Measurements from ENCODE around the gene CPS1. TPM values are rescaled to one million over a fixed set of nuclear protein-coding genes. Genes with fewer than 3 reads are reported as not detected.

Gene CPS1
- total RNA-seq, 6 donors from 2014 or later, result 1.4 to 5.2 (median 1.8) TPM

DNA sequence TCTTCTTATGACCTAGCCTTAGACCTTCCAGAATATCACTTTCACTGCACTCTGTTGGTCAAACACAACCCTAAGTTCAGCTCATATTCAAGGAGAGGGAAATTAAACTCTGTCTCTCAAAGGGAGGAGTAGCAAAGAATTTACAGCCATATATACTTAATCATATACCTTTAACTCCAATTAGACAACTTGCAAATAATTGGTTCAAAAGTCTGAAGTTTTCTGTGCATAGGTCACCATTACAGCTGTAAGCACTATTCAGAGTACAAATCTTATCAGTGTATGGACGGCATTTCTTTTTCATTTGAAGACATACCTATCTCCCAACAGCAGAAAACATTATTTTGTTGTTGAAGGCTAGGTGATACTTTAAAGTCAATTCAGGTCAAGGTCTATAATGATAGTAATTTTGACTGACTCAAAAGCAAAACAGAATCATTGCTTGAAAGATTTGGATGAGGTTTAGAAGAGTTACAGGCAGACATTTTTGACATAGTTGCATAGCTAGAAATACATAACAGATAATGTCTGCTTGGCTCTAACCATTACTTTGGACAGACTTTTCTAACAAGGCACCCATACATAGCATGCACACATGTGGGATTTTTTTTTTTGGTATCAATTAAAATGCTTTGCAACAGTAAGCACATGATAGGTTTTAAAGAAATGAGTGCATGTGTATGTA, 131.5 kb downstream of the CPS1 start:
- H3K27me3 ChIP-seq, result no peaks in the 10 kb centered on the region
- TF ChIP-seq POLR2AphosphoS5 (IDR thresholded peaks at IDR 0.05) (no peak), POLR2A (IDR thresholded peaks at IDR 0.05) (no peak), EP300 (IDR thresholded peaks at IDR 0.05) (no peak)
- TF ChIP-seq, protein P1, sequence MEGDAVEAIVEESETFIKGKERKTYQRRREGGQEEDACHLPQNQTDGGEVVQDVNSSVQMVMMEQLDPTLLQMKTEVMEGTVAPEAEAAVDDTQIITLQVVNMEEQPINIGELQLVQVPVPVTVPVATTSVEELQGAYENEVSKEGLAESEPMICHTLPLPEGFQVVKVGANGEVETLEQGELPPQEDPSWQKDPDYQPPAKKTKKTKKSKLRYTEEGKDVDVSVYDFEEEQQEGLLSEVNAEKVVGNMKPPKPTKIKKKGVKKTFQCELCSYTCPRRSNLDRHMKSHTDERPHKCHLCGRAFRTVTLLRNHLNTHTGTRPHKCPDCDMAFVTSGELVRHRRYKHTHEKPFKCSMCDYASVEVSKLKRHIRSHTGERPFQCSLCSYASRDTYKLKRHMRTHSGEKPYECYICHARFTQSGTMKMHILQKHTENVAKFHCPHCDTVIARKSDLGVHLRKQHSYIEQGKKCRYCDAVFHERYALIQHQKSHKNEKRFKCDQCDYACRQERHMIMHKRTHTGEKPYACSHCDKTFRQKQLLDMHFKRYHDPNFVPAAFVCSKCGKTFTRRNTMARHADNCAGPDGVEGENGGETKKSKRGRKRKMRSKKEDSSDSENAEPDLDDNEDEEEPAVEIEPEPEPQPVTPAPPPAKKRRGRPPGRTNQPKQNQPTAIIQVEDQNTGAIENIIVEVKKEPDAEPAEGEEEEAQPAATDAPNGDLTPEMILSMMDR (IDR thresholded peaks at IDR 0.05), result no peak
- WGBS, 2 donors, result 74 to 79% methylated on average over 1 of the region's 1 CpG
- H3K4me1 ChIP-seq, result no peaks in the 10 kb centered on the region
- H3K36me3 ChIP-seq, result no peaks in the 10 kb centered on the region
- ATAC-seq (ENCODE audit: low FRiP score in 2 of 2) (no peak), DNase-seq (no peak)
- H3K27ac ChIP-seq, result no peak overlapping the region
- H3K4me3 ChIP-seq, result no peak overlapping the region
- no peaks in the 10 kb centered on the region for H3K9me3 ChIP-seq

DNA sequence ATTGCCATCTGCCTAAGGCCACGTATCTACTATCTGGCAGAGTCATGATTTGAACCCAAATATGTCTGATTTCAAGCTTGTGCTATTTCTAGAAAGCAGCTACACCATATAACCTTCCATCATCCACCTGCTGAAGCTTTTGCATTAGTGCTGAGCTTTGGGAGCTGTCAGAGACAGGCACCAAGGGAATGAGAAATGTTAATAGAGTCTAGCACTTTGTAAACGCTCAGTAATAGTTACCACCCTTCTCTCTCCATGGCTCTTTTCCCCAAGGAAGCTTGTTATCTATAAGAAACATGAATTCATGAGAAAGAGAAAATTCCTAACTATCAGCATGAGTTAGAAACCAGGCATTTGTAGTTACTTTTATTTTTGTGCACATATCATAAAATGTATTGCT, 151.5 kb downstream of the CPS1 start:
- DNase-seq, result no peak
- H3K36me3 ChIP-seq, result no peaks in the 10 kb centered on the region
- no peaks in the 10 kb centered on the region for H3K9me3 ChIP-seq
- H3K27me3 ChIP-seq, result no peaks in the 10 kb centered on the region
- no peak for ATAC-seq (ENCODE audit: low FRiP score in 2 of 2)
- H3K4me3 ChIP-seq, result no peak overlapping the region
- TF ChIP-seq POLR2AphosphoS5 (IDR thresholded peaks at IDR 0.05) (no peak), POLR2A (IDR thresholded peaks at IDR 0.05) (no peak), EP300 (IDR thresholded peaks at IDR 0.05) (no peak)
- TF ChIP-seq, protein P1 (IDR thresholded peaks at IDR 0.05), result no peak
- 75 to 82% methylated on average over 2 of the region's 2 CpGs for WGBS, 2 donors
- H3K27ac ChIP-seq, result no peak overlapping the region
- no peaks in the 10 kb centered on the region for H3K4me1 ChIP-seq

DNA sequence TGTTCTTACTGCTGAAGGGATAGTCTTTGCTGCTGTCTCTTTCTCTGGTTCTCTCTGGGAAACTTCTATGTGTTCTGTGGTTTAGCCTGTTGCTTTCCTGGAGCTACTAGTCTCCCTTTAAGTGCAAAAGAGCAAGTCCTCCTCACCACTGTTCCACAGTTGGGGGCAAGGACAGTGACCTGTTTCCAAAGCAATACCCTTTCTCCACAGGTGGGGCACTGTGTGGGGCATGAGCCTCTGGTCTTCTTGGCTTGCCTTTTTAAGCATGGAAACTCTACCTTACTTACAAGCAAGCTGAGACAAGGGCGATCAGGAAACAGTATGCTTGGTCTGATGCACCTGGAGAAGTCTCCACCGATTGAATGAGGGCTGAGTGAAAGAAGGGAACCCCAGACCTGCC, 156.7 kb downstream of the CPS1 start:
- Histone ChIP-seq H3K27ac (no peak overlapping the region), H3K27me3 (no peaks in the 10 kb centered on the region), H3K36me3 (no peaks in the 10 kb centered on the region), H3K4me1 (no peaks in the 10 kb centered on the region), H3K9me3 (no peaks in the 10 kb centered on the region), H3K4me3 (no peak overlapping the region)
- TF ChIP-seq EP300 (IDR thresholded peaks at IDR 0.05) (no peak), POLR2AphosphoS5 (IDR thresholded peaks at IDR 0.05) (no peak), POLR2A (IDR thresholded peaks at IDR 0.05) (no peak)
- TF ChIP-seq, protein P1 (IDR thresholded peaks at IDR 0.05), result no peak
- no peak for DNase-seq
- WGBS, 2 donors, result 45 to 46% methylated on average over 2 of the region's 2 CpGs
- ATAC-seq (ENCODE audit: low FRiP score in 2 of 2), result no peak

DNA sequence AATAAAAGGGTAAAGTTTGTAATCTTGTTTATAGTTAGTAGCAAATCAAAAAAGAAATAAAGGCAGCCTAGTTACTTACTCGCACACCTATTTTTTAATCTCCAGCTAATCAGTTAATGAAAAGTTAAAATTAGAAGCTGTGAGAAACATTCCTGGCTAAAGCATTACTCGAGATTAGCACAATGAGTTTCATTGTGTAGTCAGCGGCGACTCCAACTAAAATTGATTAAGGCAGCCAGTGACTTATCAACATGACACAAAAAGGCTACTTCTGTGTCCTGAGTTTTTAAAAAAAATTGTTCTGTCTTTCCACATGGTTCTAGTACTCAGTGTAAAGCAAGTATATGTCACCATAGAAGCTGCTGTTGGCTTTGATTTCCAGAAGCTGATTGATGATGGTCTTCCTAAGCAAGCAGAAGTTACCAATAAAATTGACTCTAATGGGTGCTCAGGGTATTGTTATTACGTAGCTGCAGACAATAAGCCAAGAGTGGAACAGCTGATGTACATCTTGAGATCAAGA, 159.2 kb downstream of the CPS1 start:
- whole genome bisulfite sequencing, 2 donors, result 58 to 73% methylated on average over 5 of the region's 5 CpGs

More for the DNA sequence above, 159.2 kb downstream of the CPS1 start:
- H3K36me3 ChIP-seq, result no peaks in the 10 kb centered on the region
- H3K9me3 ChIP-seq, result no peaks in the 10 kb centered on the region
- H3K27ac ChIP-seq, result no peak overlapping the region
- no peak for DNase-seq
- no peaks in the 10 kb centered on the region for H3K4me1 ChIP-seq
- no peak overlapping the region for H3K4me3 ChIP-seq
- H3K27me3 ChIP-seq, result no peaks in the 10 kb centered on the region
- no peak for ATAC-seq (ENCODE audit: low FRiP score in 2 of 2)
- TF ChIP-seq EP300 (IDR thresholded peaks at IDR 0.05), result no peak
- TF ChIP-seq, protein P1 (IDR thresholded peaks at IDR 0.05), result no peak
- TF ChIP-seq POLR2AphosphoS5 (IDR thresholded peaks at IDR 0.05), result no peak
- no peak for TF ChIP-seq POLR2A (IDR thresholded peaks at IDR 0.05)

All from upper lobe of left lung (tissue), 6 donors.